Measurements from ENCODE around the gene ABCC6.
"Not testable (repeated sequence)": the region's sequence is repeated elsewhere in the genome, so short reads cannot be mapped to it uniquely, and the experiment has no call there.

ABCC6 gene

GRCh38 chr16:16111639-16112038 is 111.7 kb downstream of the ABCC6 start:
- no peak for TF ChIP-seq CTCF (IDR thresholded peaks at IDR 0.05; ENCODE audit: insufficient read depth, low read depth, low read length, missing control alignments)
- no peak overlapping the region for H3K4me3 ChIP-seq (ENCODE audit: low read depth, low read length)
- no peak for DNase-seq (ENCODE audit: low read depth)

- no peak for DNase-seq (ENCODE audit: low read depth)
- H3K4me3 ChIP-seq (ENCODE audit: low read depth, low read length), result no peak overlapping the region
- no peak for TF ChIP-seq CTCF (IDR thresholded peaks at IDR 0.05; ENCODE audit: insufficient read depth, low read depth, low read length, missing control alignments)
Observed at GRCh38 chr16:16110111-16110490, 113.2 kb downstream of the ABCC6 start.

- DNase-seq (ENCODE audit: low read depth), result no peak
- no peak overlapping the region for H3K4me3 ChIP-seq (ENCODE audit: low read depth, low read length)
- TF ChIP-seq CTCF (IDR thresholded peaks at IDR 0.05; ENCODE audit: insufficient read depth, low read depth, low read length, missing control alignments), result no peak
Observed at GRCh38 chr16:16109453-16110110, 113.7 kb downstream of the ABCC6 start.

GRCh38 chr16:16108759-16109158 is 114.5 kb downstream of the ABCC6 start:
- H3K4me3 ChIP-seq (ENCODE audit: low read depth, low read length), result no peak overlapping the region
- TF ChIP-seq CTCF (IDR thresholded peaks at IDR 0.05; ENCODE audit: insufficient read depth, low read depth, low read length, missing control alignments), result no peak
- DNase-seq (ENCODE audit: low read depth), result no peak

GRCh38 chr16:16107839-16108238 is 115.5 kb downstream of the ABCC6 start:
- TF ChIP-seq CTCF (IDR thresholded peaks at IDR 0.05; ENCODE audit: insufficient read depth, low read depth, low read length, missing control alignments), result no peak
- DNase-seq (ENCODE audit: low read depth), result no peak
- no peak overlapping the region for H3K4me3 ChIP-seq (ENCODE audit: low read depth, low read length)

- no peak for DNase-seq (ENCODE audit: low read depth)
- no peak for TF ChIP-seq CTCF (IDR thresholded peaks at IDR 0.05; ENCODE audit: insufficient read depth, low read depth, low read length, missing control alignments)
- H3K4me3 ChIP-seq (ENCODE audit: low read depth, low read length), result no peak overlapping the region
Observed at GRCh38 chr16:16106466-16106865, 116.8 kb downstream of the ABCC6 start.

GRCh38 chr16:16105646-16106045 is 117.6 kb downstream of the ABCC6 start:
- DNase-seq (ENCODE audit: low read depth), result no peak
- no peak for TF ChIP-seq CTCF (IDR thresholded peaks at IDR 0.05; ENCODE audit: insufficient read depth, low read depth, low read length, missing control alignments)
- H3K4me3 ChIP-seq (ENCODE audit: low read depth, low read length), result no peak overlapping the region

- not testable (repeated sequence) for H3K4me3 ChIP-seq (ENCODE audit: low read depth, low read length); DNase-seq (ENCODE audit: low read depth)
Observed at GRCh38 chr16:16104804-16105141, 118.5 kb downstream of the ABCC6 start.

GRCh38 chr16:16104132-16104803 is 119.0 kb downstream of the ABCC6 start:
- H3K4me3 ChIP-seq (ENCODE audit: low read depth, low read length); DNase-seq (ENCODE audit: low read depth): not testable (repeated sequence)
